Stomach (tissue), 19 donors: Measurements from ENCODE around the gene RNASE4. TPM values are rescaled to one million over a fixed set of nuclear protein-coding genes. Genes with fewer than 3 reads are reported as not detected.
"Not testable (repeated sequence)": the region's sequence is repeated elsewhere in the genome, so short reads cannot be mapped to it uniquely, and the experiment has no call there.

Experiments used
- DNase-seq, 2 donors: peaks; one replicate each; pipeline versions ENCODE4 v3.0.0 to v3.0.0-alpha.2; 2013 to 2019
- H3K27ac ChIP-seq, 5 donors: fragments of 200-600 bp in 4 of 5; sonication (generic) in 4 of 5; one replicate each; pipeline ENCODE4 v1.5.1; 2013 to 2019; ENCODE audit warnings: mild to moderate bottlenecking in 1 of 5, moderate library complexity in 1 of 5
- H3K27me3 ChIP-seq, 3 donors: fragments of 200-600 bp; sonication (generic); one replicate each; pipeline ENCODE4 v1.5.1; 2017 to 2019; ENCODE audit warnings: mixed run types in 1 of 3
- H3K36me3 ChIP-seq, 4 donors: fragments of 200-600 bp; sonication (generic); 1 replicate in 3 of 4; 2 replicates in 1 of 4; pipeline ENCODE4 v1.5.1; 2016 to 2019
- H3K4me1 ChIP-seq, 4 donors: fragments of 200-600 bp; sonication (generic); one replicate each; pipeline ENCODE4 v1.5.1; 2016 to 2019
- H3K4me3 ChIP-seq, 4 donors: fragments of 200-600 bp; sonication (generic) in 3 of 4; one replicate each; pipeline ENCODE4 v1.5.1; 2016 to 2019; ENCODE audit warnings: mild to moderate bottlenecking in 1 of 4
- H3K9me3 ChIP-seq, 4 donors: fragments of 200-600 bp; sonication (generic); one replicate each; pipeline ENCODE4 v1.5.1; 2016 to 2019
- EP300 ChIP-seq: sonication (generic); formaldehyde crosslinking; IDR thresholded peaks from one replicate; pipeline ENCODE4 v1.6.1; 2017; ENCODE audit warnings: antibody characterized with exemption
- POLR2A ChIP-seq, 4 donors: fragments of 450-650 bp; IDR thresholded peaks; one replicate each; pipeline ENCODE4 v1.6.1; 2016; ENCODE audit warnings: antibody characterized with exemption in 4 of 4, control low read depth in 2 of 4, mild to moderate bottlenecking in 1 of 4, moderate library complexity in 1 of 4
- POLR2AphosphoS5 ChIP-seq, 3 donors: sonication (generic); formaldehyde crosslinking; IDR thresholded peaks; one replicate each; pipeline ENCODE4 v1.6.1; 2016; ENCODE audit warnings: antibody characterized with exemption in 3 of 3
- WGBS, 5 donors: extraction: QIAGEN DNeasy Blood & Tissue Kit in 3 of 5; methylation state at CpG; one replicate each; pipeline versions ENCODE4 v1.1.5 to v1.1.7; 2013 to 2018; 5-methylcytosine and 5-hydroxymethylcytosine counted together
- intact Hi-C: fragments of 100-400 bp; cut with DNase I; formaldehyde crosslinking; loops from one replicate; pipeline ENCODE4 v1.15.1; 2023; ENCODE audit warnings: low total_unique reads
- long read RNA-seq, 10 donors: transcript quantifications; one replicate each; lab custom pipeline, GENCODE V29; 2026
- polyA plus RNA-seq, 3 donors: library from polyadenylated mRNA; stranded (reverse); fragments of 200-250 nt; gene quantifications; one replicate each; pipeline ENCODE4 v1.2.3, GENCODE V29; 2013
- total RNA-seq, 5 donors: library from RNA; depleted of rRNA; stranded (reverse); fragments of >200 nt; gene quantifications; one replicate each; pipeline versions ENCODE4 v1.1.0 to v1.2.3, GENCODE V29; 2014 to 2016
- TF ChIP-seq, protein P1 (sequence below), 7 experiments: fragments of 450-650 bp in 4 of 7; fragments of 200-600 bp in 3 of 7; sonication (generic) in 3 of 7; IDR thresholded peaks; one replicate each; pipeline ENCODE4 v1.5.1; 2016 to 2019; ENCODE audit warnings: antibody characterized with exemption in 7 of 7, control low read depth in 2 of 7, mild to moderate bottlenecking in 1 of 7
- donor health status: healthy with polysubstance abuse.
- donor health status: Bipolar disorder and iron deficiency.
- donor health status: healthy.

The RNASE4 gene, protein sequence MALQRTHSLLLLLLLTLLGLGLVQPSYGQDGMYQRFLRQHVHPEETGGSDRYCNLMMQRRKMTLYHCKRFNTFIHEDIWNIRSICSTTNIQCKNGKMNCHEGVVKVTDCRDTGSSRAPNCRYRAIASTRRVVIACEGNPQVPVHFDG
- total RNA-seq (100 to 1,000 TPM in 3 of 5 donors, 10 to 100 TPM in 1, not detected in 1; 13.4 to 158 (median 117) TPM), polyA plus RNA-seq (10 to 100 TPM; 27.6 to 58.0 (median 35.4) TPM)
- long read RNA-seq, donor 1, transcript RNASE4-203 (2 exons, 2,520 nt), result major isoform, 19 of 64 reads
- long read RNA-seq, donor 1, partial matches to known transcripts, result 45 of 64 reads
- long read RNA-seq, donor 1, other reads (novel, unspliced or antisense), result 0 of 64 reads
- long read RNA-seq, donor 2, transcript RNASE4-203 (2 exons, 2,520 nt), result major isoform, 36 of 39 reads
- long read RNA-seq, donor 2, partial matches to known transcripts, result 0 of 39 reads
- long read RNA-seq, donor 2, other reads (novel, unspliced or antisense), result 0 of 39 reads
- long read RNA-seq, donor 3, transcript RNASE4-203 (2 exons, 2,520 nt), result major isoform, 20 of 22 reads
- long read RNA-seq, donor 3, partial matches to known transcripts, result 0 of 22 reads
- long read RNA-seq, donor 3, other reads (novel, unspliced or antisense), result 0 of 22 reads
- long read RNA-seq, donor 4, transcript RNASE4-203 (2 exons, 2,520 nt), result major isoform, 6 of 6 reads
- long read RNA-seq, donor 4, partial matches to known transcripts, result 0 of 6 reads
- long read RNA-seq, donor 4, other reads (novel, unspliced or antisense), result 0 of 6 reads
- long read RNA-seq, donor 5, transcript RNASE4-203 (2 exons, 2,520 nt), result major isoform, 31 of 50 reads
- long read RNA-seq, donor 5, partial matches to known transcripts, result 16 of 50 reads
- long read RNA-seq, donor 5, other reads (novel, unspliced or antisense), result 0 of 50 reads
- long read RNA-seq, donor 6, transcript RNASE4-203 (2 exons, 2,520 nt), result major isoform, 98 of 113 reads
- long read RNA-seq, donor 6, partial matches to known transcripts, result 14 of 113 reads
- long read RNA-seq, donor 6, other reads (novel, unspliced or antisense), result 0 of 113 reads
- long read RNA-seq, donor 7, transcript RNASE4-203 (2 exons, 2,520 nt), result major isoform, 55 of 104 reads
- long read RNA-seq, donor 7, partial matches to known transcripts, result 46 of 104 reads
- long read RNA-seq, donor 7, other reads (novel, unspliced or antisense), result 0 of 104 reads
- long read RNA-seq, donor 8, transcript RNASE4-203 (2 exons, 2,520 nt), result major isoform, 47 of 52 reads
- long read RNA-seq, donor 8, transcript RNASE4-201 (2 exons, 853 nt), result minor isoform, 5 of 52 reads
- long read RNA-seq, donor 8, partial matches to known transcripts, result 0 of 52 reads
- long read RNA-seq, donor 8, other reads (novel, unspliced or antisense), result 0 of 52 reads
- long read RNA-seq, donor 9, transcript RNASE4-203 (2 exons, 2,520 nt), result major isoform, 33 of 90 reads
- long read RNA-seq, donor 9, partial matches to known transcripts, result 57 of 90 reads
- long read RNA-seq, donor 9, other reads (novel, unspliced or antisense), result 0 of 90 reads
- long read RNA-seq, donor 10, transcript RNASE4-203 (2 exons, 2,520 nt), result major isoform, 11 of 24 reads
- long read RNA-seq, donor 10, partial matches to known transcripts, result 12 of 24 reads
- long read RNA-seq, donor 10, other reads (novel, unspliced or antisense), result 0 of 24 reads

DNA sequence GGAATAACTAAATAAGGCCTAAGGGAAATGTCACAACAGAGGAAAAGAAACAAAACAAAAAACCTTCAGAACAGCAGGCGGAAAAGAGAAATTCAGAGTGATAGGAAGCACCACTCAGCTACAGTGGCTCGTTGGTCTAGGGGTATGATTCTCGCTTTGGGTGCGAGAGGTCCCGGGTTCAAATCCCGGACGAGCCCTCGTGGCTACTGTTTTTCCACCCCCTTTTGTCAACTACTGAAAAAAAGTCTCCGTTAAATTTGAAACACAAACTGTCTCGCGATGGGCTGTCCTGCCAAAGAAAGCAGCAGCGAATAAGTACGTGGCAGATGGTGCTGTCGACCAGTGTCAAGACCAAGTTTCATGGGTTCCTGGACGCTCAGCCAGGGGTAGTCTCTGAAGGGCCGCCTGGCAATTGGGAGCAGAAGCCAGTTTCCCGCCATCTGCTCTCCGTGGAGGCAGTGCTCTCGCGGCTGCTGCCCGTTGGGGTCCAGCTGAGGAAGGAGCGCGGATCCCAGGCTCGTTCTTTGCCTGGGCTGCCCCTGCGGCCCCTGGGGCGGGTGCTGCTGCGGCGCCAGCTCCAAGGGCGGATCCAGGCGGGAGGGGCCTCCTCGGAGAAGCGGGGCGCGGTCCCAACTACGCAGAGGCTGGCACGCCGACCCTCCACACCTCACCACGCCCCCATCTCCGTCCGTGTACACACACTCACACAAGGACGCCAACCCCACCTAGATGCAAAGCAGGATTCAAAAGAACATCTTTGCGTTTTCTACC, at the start of gene RNASE4:
Gene RNASE4, plus strand, starts transcription at position 670 of the 771 bp plus-strand sequence. CDS start 14,812 bp downstream, outside the sequence.
- Histone ChIP-seq H3K27me3 (no peaks in the 10 kb centered on the region), H3K9me3 (no peaks in the 10 kb centered on the region), H3K36me3 (no peaks in the 10 kb centered on the region), H3K4me1 (peaks cover 25 to 68% (median 55%) of the 10 kb centered on the region in 4 donors), H3K27ac (peak within 1 kb of the TSS; percentile 96 to 100 (median 100)), H3K4me3 (peak within 1 kb of the TSS; percentile 52 to 78 (median 69))
- DNase-seq, result peak; percentile 92 to 96
- WGBS, 5 donors, result 0 to 1% (median 0%) methylated on average over 32 to 42 of the region's 42 CpGs
- TF ChIP-seq, protein P1, sequence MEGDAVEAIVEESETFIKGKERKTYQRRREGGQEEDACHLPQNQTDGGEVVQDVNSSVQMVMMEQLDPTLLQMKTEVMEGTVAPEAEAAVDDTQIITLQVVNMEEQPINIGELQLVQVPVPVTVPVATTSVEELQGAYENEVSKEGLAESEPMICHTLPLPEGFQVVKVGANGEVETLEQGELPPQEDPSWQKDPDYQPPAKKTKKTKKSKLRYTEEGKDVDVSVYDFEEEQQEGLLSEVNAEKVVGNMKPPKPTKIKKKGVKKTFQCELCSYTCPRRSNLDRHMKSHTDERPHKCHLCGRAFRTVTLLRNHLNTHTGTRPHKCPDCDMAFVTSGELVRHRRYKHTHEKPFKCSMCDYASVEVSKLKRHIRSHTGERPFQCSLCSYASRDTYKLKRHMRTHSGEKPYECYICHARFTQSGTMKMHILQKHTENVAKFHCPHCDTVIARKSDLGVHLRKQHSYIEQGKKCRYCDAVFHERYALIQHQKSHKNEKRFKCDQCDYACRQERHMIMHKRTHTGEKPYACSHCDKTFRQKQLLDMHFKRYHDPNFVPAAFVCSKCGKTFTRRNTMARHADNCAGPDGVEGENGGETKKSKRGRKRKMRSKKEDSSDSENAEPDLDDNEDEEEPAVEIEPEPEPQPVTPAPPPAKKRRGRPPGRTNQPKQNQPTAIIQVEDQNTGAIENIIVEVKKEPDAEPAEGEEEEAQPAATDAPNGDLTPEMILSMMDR (IDR thresholded peaks at IDR 0.05), result no peak
- TF ChIP-seq EP300 (no peak), POLR2AphosphoS5 (IDR thresholded peaks at IDR 0.05) (peak; percentile 21 to 91 (median 86)), POLR2A (IDR thresholded peaks at IDR 0.05) (no peak)
- intact Hi-C loops, result no loop called here

DNA sequence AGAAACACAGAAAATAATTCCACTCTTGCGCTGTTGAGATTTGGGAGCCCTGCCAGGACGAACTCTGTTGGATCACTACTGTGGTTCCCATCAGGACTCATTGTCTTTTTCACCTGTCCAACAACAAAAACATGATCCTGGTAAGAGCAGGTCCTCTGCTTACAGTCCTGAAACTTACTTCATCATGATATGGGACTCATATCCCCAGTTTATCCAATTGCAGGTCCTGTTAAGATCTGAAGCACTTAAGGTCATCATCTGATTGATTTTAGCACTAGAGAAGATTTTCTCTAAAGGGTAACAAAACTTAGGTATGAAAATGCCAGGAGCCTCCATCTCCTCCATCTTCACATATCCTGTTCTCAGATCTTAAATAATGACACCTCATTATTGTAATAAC, 42.8 kb upstream of the RNASE4 start, which contains the start of gene OR6S1:
Gene OR6S1, minus strand, starts transcription at position 101 of the 400 bp plus-strand sequence. Its CDS starts 0 bp downstream, at position 101.
- H3K9me3 ChIP-seq, result no peaks in the 10 kb centered on the region
- intact Hi-C loops, result no loop called here
- H3K36me3 ChIP-seq, result no peaks in the 10 kb centered on the region
- 74 to 96% (median 93%) methylated on average over 2 of the region's 2 CpGs for WGBS, 5 donors
- H3K4me1 ChIP-seq, result no peaks in the 10 kb centered on the region
- no peak for DNase-seq
- peaks cover 0 to 40% (median 0%) of the 10 kb centered on the region in 3 donors for H3K27me3 ChIP-seq
- H3K4me3 ChIP-seq, result no peak within 1 kb of the TSS
- no peak for TF ChIP-seq POLR2A (IDR thresholded peaks at IDR 0.05)
- TF ChIP-seq POLR2AphosphoS5 (IDR thresholded peaks at IDR 0.05), result no peak
- TF ChIP-seq, protein P1 (IDR thresholded peaks at IDR 0.05), result no peak
- no peak for TF ChIP-seq EP300
- H3K27ac ChIP-seq, result no peak within 1 kb of the TSS

DNA sequence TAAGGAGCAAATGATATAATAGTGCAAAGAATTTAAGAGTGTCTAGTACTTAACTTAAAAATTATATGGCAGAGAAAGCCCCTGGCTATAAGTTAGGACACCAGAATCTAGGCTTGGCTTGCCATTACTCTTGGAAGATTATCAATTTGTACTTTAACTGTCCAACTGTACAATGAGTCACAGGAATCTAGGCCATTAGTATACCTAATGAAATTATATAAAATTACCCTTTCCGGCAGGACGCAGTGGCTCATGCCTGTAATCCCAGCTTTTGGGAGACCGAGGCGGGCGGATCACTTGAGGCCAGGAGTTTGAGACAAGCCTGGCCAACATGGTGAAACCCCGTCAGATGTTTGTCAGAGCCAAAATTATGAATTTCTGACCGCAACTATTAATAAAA, 42.2 kb upstream of the RNASE4 start:
- Histone ChIP-seq H3K27me3 (peaks cover 0 to 34% (median 0%) of the 10 kb centered on the region in 3 donors), H3K4me3 (no peak overlapping the region), H3K27ac (no peak overlapping the region), H3K36me3 (no peaks in the 10 kb centered on the region), H3K4me1 (no peaks in the 10 kb centered on the region), H3K9me3 (no peaks in the 10 kb centered on the region)
- DNase-seq, result no peak
- TF ChIP-seq POLR2A (IDR thresholded peaks at IDR 0.05), result no peak
- no peak for TF ChIP-seq EP300
- TF ChIP-seq, protein P1 (IDR thresholded peaks at IDR 0.05), result no peak
- TF ChIP-seq POLR2AphosphoS5 (IDR thresholded peaks at IDR 0.05), result no peak
- 87 to 95% (median 93%) methylated on average over 7 of the region's 7 CpGs for WGBS, 5 donors
- intact Hi-C loops, result no loop called here

DNA sequence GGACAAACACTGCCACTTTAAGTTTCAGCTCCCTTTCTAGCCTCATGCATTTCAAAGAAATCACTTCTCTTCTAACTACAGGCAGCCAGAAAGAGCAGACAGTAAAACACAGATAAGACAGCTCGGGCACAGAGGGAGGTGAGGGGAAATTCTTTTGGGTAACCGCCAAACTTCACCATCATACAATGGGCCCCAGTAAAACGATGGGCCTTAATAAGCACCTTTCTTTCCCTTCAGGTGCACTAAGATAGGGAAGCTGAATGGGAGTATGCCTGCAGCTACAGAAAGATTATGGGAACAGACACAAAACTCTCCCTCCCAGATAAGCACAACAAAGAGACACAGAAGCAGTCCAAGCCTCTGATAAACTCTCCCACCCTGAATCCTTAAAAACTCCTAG, 41.6 kb upstream of the RNASE4 start:
- H3K4me3 ChIP-seq, H3K4me1 ChIP-seq, H3K36me3 ChIP-seq, DNase-seq, H3K9me3 ChIP-seq, H3K27ac ChIP-seq, intact Hi-C loops: not testable (repeated sequence)
- H3K27me3 ChIP-seq, result peaks cover 0 to 30% (median 0%) of the 10 kb centered on the region in 3 donors
- WGBS, 5 donors, result 18 to 30% (median 20%) methylated on average over 3 of the region's 3 CpGs
